ENCODE measurements around the gene FABP3. TPM values are rescaled to one million over a fixed set of nuclear protein-coding genes. Genes with fewer than 3 reads are reported as not detected.

Gene FABP3
- total RNA-seq, 1 experiment from 2014 or later, result 0.49 TPM

DNA sequence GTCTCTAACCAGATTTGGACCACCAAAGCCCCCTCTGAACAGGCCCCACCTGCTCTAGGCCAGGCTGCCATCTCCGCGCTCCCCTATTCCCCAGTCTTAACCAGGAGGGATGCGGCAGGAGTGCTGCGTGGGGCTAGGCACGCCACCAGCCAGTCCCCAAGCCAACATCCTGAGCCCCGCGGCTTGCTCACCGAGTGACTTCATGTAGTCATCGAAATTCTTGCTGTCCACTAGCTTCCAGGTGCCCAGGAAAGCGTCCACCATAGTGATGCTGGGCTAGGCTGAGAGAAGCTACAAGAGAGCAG is 173 bp downstream of the FABP3 start:
- Histone ChIP-seq H3K4me3 (ENCODE audit: low read depth in 2 of 2, low read length in 2 of 2) (no peak overlapping the region), H3K9me3 (ENCODE audit: control insufficient read depth, insufficient read depth, low read depth, low read length) (no peaks in the 10 kb centered on the region), H3K36me3 (ENCODE audit: control insufficient read depth, insufficient read depth, low read length) (no peaks in the 10 kb centered on the region), H3K27me3 (ENCODE audit: control insufficient read depth, insufficient read depth, low read length) (no peaks in the 10 kb centered on the region), H3K27ac (ENCODE audit: low read length) (no peak overlapping the region), H3K4me1 (ENCODE audit: control insufficient read depth, insufficient read depth, low read length) (no peaks in the 10 kb centered on the region)
- BruUV-seq (replicated peaks), result no TSS peak
- ATAC-seq (no peak), DNase-seq (ENCODE audit: low read depth, low spot score) (no peak)
- intact Hi-C loops (cut with micrococcal nuclease; ENCODE audit: unreplicated experiment), result no loop called here
- ChIA-PET POLR2A (no interaction called here), CTCF (interaction anchor here (0.8 kb wide), 1 partner anchor 178 kb away, joined by 3 read pairs; no protein-coding TSS in a partner anchor)
- in situ Hi-C loops (cut with HindIII; ENCODE audit: low pct_unique_long_range_greater_than_20kb, low sequenced_read_pairs), result no loop called here
- TF ChIP-seq TCF7L2 (IDR thresholded peaks at IDR 0.05; ENCODE audit: low read depth, low read length) (no peak), POLR2AphosphoS5 (IDR thresholded peaks at IDR 0.05; ENCODE audit: low read depth, low read length) (no peak), SIN3A (IDR thresholded peaks at IDR 0.05; ENCODE audit: borderline replicate concordance, insufficient read depth, low read depth, low read length) (no peak)
- TF ChIP-seq, protein P1, sequence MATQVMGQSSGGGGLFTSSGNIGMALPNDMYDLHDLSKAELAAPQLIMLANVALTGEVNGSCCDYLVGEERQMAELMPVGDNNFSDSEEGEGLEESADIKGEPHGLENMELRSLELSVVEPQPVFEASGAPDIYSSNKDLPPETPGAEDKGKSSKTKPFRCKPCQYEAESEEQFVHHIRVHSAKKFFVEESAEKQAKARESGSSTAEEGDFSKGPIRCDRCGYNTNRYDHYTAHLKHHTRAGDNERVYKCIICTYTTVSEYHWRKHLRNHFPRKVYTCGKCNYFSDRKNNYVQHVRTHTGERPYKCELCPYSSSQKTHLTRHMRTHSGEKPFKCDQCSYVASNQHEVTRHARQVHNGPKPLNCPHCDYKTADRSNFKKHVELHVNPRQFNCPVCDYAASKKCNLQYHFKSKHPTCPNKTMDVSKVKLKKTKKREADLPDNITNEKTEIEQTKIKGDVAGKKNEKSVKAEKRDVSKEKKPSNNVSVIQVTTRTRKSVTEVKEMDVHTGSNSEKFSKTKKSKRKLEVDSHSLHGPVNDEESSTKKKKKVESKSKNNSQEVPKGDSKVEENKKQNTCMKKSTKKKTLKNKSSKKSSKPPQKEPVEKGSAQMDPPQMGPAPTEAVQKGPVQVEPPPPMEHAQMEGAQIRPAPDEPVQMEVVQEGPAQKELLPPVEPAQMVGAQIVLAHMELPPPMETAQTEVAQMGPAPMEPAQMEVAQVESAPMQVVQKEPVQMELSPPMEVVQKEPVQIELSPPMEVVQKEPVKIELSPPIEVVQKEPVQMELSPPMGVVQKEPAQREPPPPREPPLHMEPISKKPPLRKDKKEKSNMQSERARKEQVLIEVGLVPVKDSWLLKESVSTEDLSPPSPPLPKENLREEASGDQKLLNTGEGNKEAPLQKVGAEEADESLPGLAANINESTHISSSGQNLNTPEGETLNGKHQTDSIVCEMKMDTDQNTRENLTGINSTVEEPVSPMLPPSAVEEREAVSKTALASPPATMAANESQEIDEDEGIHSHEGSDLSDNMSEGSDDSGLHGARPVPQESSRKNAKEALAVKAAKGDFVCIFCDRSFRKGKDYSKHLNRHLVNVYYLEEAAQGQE (IDR thresholded peaks at IDR 0.05; ENCODE audit: insufficient read depth in 1 of 2, low read depth in 2 of 2, low read length in 1 of 2), result no peak
- TF ChIP-seq, protein P2, sequence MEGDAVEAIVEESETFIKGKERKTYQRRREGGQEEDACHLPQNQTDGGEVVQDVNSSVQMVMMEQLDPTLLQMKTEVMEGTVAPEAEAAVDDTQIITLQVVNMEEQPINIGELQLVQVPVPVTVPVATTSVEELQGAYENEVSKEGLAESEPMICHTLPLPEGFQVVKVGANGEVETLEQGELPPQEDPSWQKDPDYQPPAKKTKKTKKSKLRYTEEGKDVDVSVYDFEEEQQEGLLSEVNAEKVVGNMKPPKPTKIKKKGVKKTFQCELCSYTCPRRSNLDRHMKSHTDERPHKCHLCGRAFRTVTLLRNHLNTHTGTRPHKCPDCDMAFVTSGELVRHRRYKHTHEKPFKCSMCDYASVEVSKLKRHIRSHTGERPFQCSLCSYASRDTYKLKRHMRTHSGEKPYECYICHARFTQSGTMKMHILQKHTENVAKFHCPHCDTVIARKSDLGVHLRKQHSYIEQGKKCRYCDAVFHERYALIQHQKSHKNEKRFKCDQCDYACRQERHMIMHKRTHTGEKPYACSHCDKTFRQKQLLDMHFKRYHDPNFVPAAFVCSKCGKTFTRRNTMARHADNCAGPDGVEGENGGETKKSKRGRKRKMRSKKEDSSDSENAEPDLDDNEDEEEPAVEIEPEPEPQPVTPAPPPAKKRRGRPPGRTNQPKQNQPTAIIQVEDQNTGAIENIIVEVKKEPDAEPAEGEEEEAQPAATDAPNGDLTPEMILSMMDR (IDR thresholded peaks at IDR 0.05), result no peak

DNA sequence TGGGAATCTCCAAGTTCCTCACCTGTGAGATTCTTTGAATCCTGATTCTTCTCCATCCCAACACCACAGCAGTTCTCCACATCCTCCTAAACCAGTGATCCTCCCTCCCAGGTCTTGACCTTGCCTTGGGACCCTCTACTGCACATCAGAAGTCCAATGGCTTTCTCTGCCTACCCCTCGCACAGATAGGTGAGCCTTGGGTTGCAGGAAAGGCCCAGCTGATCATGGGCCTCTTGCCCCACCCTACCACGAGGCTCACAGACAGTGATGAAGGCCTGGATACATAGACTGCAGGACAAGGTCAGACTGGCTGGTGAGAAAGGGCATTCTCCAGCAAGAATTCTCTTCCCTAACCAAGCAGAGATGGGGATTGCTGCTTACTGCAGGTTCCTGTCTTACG is 825 bp downstream of the FABP3 start:
- ATAC-seq, result no peak
- no peaks in the 10 kb centered on the region for H3K36me3 ChIP-seq (ENCODE audit: control insufficient read depth, insufficient read depth, low read length)
- in situ Hi-C loops (cut with HindIII; ENCODE audit: low pct_unique_long_range_greater_than_20kb, low sequenced_read_pairs), result no loop called here
- no peak for DNase-seq (ENCODE audit: low read depth, low spot score)
- BruUV-seq (replicated peaks), result no TSS peak
- no peak overlapping the region for H3K27ac ChIP-seq (ENCODE audit: low read length)
- intact Hi-C loops (cut with micrococcal nuclease; ENCODE audit: unreplicated experiment), result no loop called here
- ChIA-PET POLR2A (no interaction called here), CTCF (no interaction called here)
- TF ChIP-seq POLR2AphosphoS5 (IDR thresholded peaks at IDR 0.05; ENCODE audit: low read depth, low read length) (no peak), TCF7L2 (IDR thresholded peaks at IDR 0.05; ENCODE audit: low read depth, low read length) (no peak), SIN3A (IDR thresholded peaks at IDR 0.05; ENCODE audit: borderline replicate concordance, insufficient read depth, low read depth, low read length) (no peak)
- TF ChIP-seq, protein P1 (IDR thresholded peaks at IDR 0.05; ENCODE audit: insufficient read depth in 1 of 2, low read depth in 2 of 2, low read length in 1 of 2), result no peak
- TF ChIP-seq, protein P2 (IDR thresholded peaks at IDR 0.05), result no peak
- H3K4me1 ChIP-seq (ENCODE audit: control insufficient read depth, insufficient read depth, low read length), result no peaks in the 10 kb centered on the region
- no peaks in the 10 kb centered on the region for H3K27me3 ChIP-seq (ENCODE audit: control insufficient read depth, insufficient read depth, low read length)
- no peak overlapping the region for H3K4me3 ChIP-seq (ENCODE audit: low read depth in 2 of 2, low read length in 2 of 2)
- no peaks in the 10 kb centered on the region for H3K9me3 ChIP-seq (ENCODE audit: control insufficient read depth, insufficient read depth, low read depth, low read length)
